H1 (cell line): ENCODE data around the gene APLP2. TPM values are rescaled to one million over a fixed set of nuclear protein-coding genes. Genes with fewer than 3 reads are reported as not detected.
A peak's percentile ranks its signal among the peaks of the same experiment; 100 is the strongest.

Source experiments
- CTCF ChIA-PET: fragments of 300-600 bp; sonication (Branson Sonifier 250); formaldehyde crosslinking; loops from one replicate; lab custom pipeline; 2021; ENCODE audit not compliant: partially characterized antibody; lab: Charles Lee
- POLR2A ChIA-PET: fragments of 300-600 bp; sonication (Branson Sonifier 250); formaldehyde crosslinking; loops from one replicate; lab custom pipeline; 2021; ENCODE audit warnings: inconsistent platforms; ENCODE audit not compliant: partially characterized antibody; lab: Charles Lee
- DNase-seq, 2 experiments: peaks; one replicate each; pipeline versions ENCODE4 v3.0.0 to v3.0.0-alpha.2; 2010 to 2022; ENCODE audit warnings: low spot score in 2 of 2, low read depth in 1 of 2, mixed read lengths in 1 of 2
- FAIRE-seq: peaks from 2 replicates; lab custom pipeline; 2011; peaks lifted over from hg19 to GRCh38; lab: Jason Lieb, UNC
- H2AFZ ChIP-seq: 2 replicates; pipeline ENCODE4 v1.8.1; 2012; ENCODE audit warnings: low read length, inconsistent platforms
- H2AK5ac ChIP-seq: 2 replicates; pipeline ENCODE4 v1.6.1; 2013; ENCODE audit warnings: low read depth, low read length
- H2BK120ac ChIP-seq: replicated peaks from 2 replicates; pipeline ENCODE3; 2013; ENCODE audit warnings: low read depth, low read length, inconsistent platforms
- H2BK12ac ChIP-seq: 2 replicates; pipeline ENCODE4 v1.6.1; 2013; ENCODE audit warnings: low read depth, low read length
- H2BK15ac ChIP-seq: 2 replicates; pipeline ENCODE4 v1.6.1; 2013; ENCODE audit warnings: low read length
- H2BK20ac ChIP-seq: 2 replicates; pipeline ENCODE4 v1.6.1; 2013; ENCODE audit warnings: low read length
- H2BK5ac ChIP-seq: 2 replicates; pipeline ENCODE4 v1.6.1; 2013; ENCODE audit warnings: low read depth, low read length
- H3K14ac ChIP-seq: 2 replicates; pipeline ENCODE4 v1.6.1; 2013; ENCODE audit warnings: inconsistent platforms; ENCODE audit not compliant: insufficient read length
- H3K18ac ChIP-seq: 2 replicates; pipeline ENCODE4 v1.6.1; 2013; ENCODE audit warnings: low read length; ENCODE audit errors: extremely low read depth
- H3K23ac ChIP-seq: 2 replicates; pipeline ENCODE4 v1.6.1; 2013; ENCODE audit warnings: inconsistent platforms; ENCODE audit not compliant: insufficient read length
- H3K23me2 ChIP-seq: 2 replicates; pipeline ENCODE4 v1.6.1; 2013; ENCODE audit warnings: low read depth, low read length
- H3K27ac ChIP-seq: 2 replicates; pipeline ENCODE4 v1.6.1; 2011; ENCODE audit warnings: low read depth, low read length, inconsistent platforms
- H3K27me3 ChIP-seq, 4 experiments: replicated peaks in 1 of 4; 1 replicate in 1 of 4; 2 replicates in 3 of 4; pipeline versions ENCODE4 v1.6.1 to v1.8.1; 2011 to 2013; ENCODE audit warnings: low read length in 3 of 4, mild to moderate bottlenecking in 3 of 4, inconsistent platforms in 2 of 4, mixed read lengths in 2 of 4, moderate library complexity in 1 of 4; ENCODE audit not compliant: control insufficient read depth in 3 of 4, insufficient read depth in 3 of 4; ENCODE audit errors: extremely low read depth in 1 of 4
- H3K36me3 ChIP-seq, 4 experiments: 2 replicates each; pipeline versions ENCODE4 v1.6.1 to v1.8.1; 2011 to 2013; ENCODE audit warnings: mild to moderate bottlenecking in 4 of 4, low read length in 3 of 4, moderate library complexity in 2 of 4, control low read depth in 1 of 4, inconsistent platforms in 1 of 4; ENCODE audit not compliant: insufficient read depth in 4 of 4, control insufficient read depth in 2 of 4
- H3K4ac ChIP-seq: replicated peaks from 2 replicates; pipeline ENCODE3; 2013; ENCODE audit warnings: low read length, low read depth, mixed read lengths, inconsistent platforms; ENCODE audit not compliant: insufficient read length
- H3K4me1 ChIP-seq, 4 experiments: replicated peaks in 1 of 4; 1 replicate in 1 of 4; 2 replicates in 3 of 4; pipeline versions ENCODE4 v1.6.1 to v1.8.1; 2011 to 2013; ENCODE audit warnings: low read length in 3 of 4, inconsistent platforms in 2 of 4, mixed read lengths in 1 of 4; ENCODE audit not compliant: insufficient read depth in 4 of 4, control insufficient read depth in 3 of 4
- H3K4me2 ChIP-seq, 2 experiments: 2 replicates each; pipeline versions ENCODE4 v1.6.1 to v1.8.1; 2011 to 2013; ENCODE audit warnings: low read depth in 2 of 2, low read length in 2 of 2, control low read depth in 1 of 2, inconsistent platforms in 1 of 2, mild to moderate bottlenecking in 1 of 2; ENCODE audit not compliant: insufficient read depth in 1 of 2
- H3K4me3 ChIP-seq, 4 experiments: fragments of 200-600, 300-600 bp in 1 of 4; sonication (generic), shearing (Covaris generic), sonication (Bioruptor Twin) in 1 of 4; 2 replicates each; pipeline versions ENCODE4 v1.5.1 to v1.8.1; 2011 to 2016; ENCODE audit warnings: low read length in 4 of 4, low read depth in 3 of 4, control low read depth in 2 of 4, inconsistent platforms in 2 of 4, mild to moderate bottlenecking in 2 of 4, mixed read lengths in 1 of 4, moderate library complexity in 1 of 4; ENCODE audit not compliant: insufficient read depth in 2 of 4; ENCODE audit errors: extremely low read depth in 1 of 4
- H3K56ac ChIP-seq: replicated peaks from 2 replicates; pipeline ENCODE3; 2013; ENCODE audit warnings: low read depth, mild to moderate bottlenecking, mixed read lengths, low read length, inconsistent platforms; ENCODE audit not compliant: insufficient read length
- H3K79me1 ChIP-seq: 2 replicates; pipeline ENCODE4 v1.6.1; 2013; ENCODE audit warnings: low read depth, low read length, control low read depth
- H3K79me2 ChIP-seq, 2 experiments: 2 replicates each; pipeline versions ENCODE4 v1.6.1 to v1.8.1; 2012 to 2013; ENCODE audit warnings: low read length in 2 of 2, mild to moderate bottlenecking in 2 of 2, inconsistent platforms in 1 of 2; ENCODE audit not compliant: insufficient read depth in 2 of 2, control insufficient read depth in 1 of 2
- H3K9ac ChIP-seq, 4 experiments: replicated peaks in 1 of 4; 1 replicate in 1 of 4; 2 replicates in 3 of 4; pipeline versions ENCODE4 v1.6.1 to v1.8.1; 2011 to 2013; ENCODE audit warnings: low read depth in 3 of 4, low read length in 3 of 4, control low read depth in 2 of 4, mild to moderate bottlenecking in 2 of 4, moderate library complexity in 2 of 4, inconsistent platforms in 1 of 4; ENCODE audit errors: extremely low read depth in 1 of 4
- H3K9me3 ChIP-seq, 2 experiments: 2 replicates each; pipeline versions ENCODE4 v1.6.1 to v1.8.1; 2012 to 2013; ENCODE audit warnings: mild to moderate bottlenecking in 2 of 2, moderate library complexity in 2 of 2, control low read depth in 1 of 2, inconsistent platforms in 1 of 2, low read depth in 1 of 2, low read length in 1 of 2, mixed read lengths in 1 of 2; ENCODE audit not compliant: insufficient read depth in 2 of 2
- H4K20me1 ChIP-seq, 2 experiments: replicated peaks in 1 of 2; 2 replicates each; pipeline versions ENCODE3 to v1.8.1; 2011 to 2013; ENCODE audit warnings: inconsistent platforms in 2 of 2, low read length in 2 of 2, mild to moderate bottlenecking in 1 of 2; ENCODE audit not compliant: insufficient read depth in 2 of 2, control insufficient read depth in 1 of 2
- H4K5ac ChIP-seq: 2 replicates; pipeline ENCODE4 v1.6.1; 2013; ENCODE audit warnings: low read length, low read depth, mixed read lengths, inconsistent platforms; ENCODE audit not compliant: insufficient read length
- H4K8ac ChIP-seq: 2 replicates; pipeline ENCODE4 v1.8.0; 2013; ENCODE audit warnings: mild to moderate bottlenecking, moderate library complexity, low read length, inconsistent platforms; ENCODE audit not compliant: insufficient read depth; ENCODE audit errors: extremely low read depth
- H4K91ac ChIP-seq: replicated peaks from 2 replicates; pipeline ENCODE3; 2013; ENCODE audit warnings: low read length, mixed read lengths, inconsistent platforms; ENCODE audit not compliant: insufficient read length
- CBX8 ChIP-seq: fragments of 300-800, 300-1000 bp; sonication (generic); IDR thresholded peaks from 2 replicates; pipeline ENCODE4 v1.7.1; 2016; ENCODE audit warnings: low read depth, low read length, borderline replicate concordance
- KDM5A ChIP-seq: fragments of 200-600 bp; IDR thresholded peaks from 2 replicates; pipeline ENCODE4 v1.7.1; 2012; ENCODE audit warnings: mild to moderate bottlenecking, low read length, inconsistent platforms, mixed read lengths
- RNF2 ChIP-seq: fragments of 200-900, 300-1000 bp; sonication (generic); IDR thresholded peaks from 2 replicates; pipeline ENCODE4 v1.7.1; 2016; ENCODE audit warnings: borderline replicate concordance, low read depth, mild to moderate bottlenecking, antibody characterized with exemption, low read length; ENCODE audit not compliant: poor library complexity, severe bottlenecking; ENCODE audit errors: missing control alignments
- SIX5 ChIP-seq: IDR thresholded peaks from 2 replicates; pipeline ENCODE4 v1.6.1; 2011; ENCODE audit warnings: mild to moderate bottlenecking, low read depth, low read length
- TAF7 ChIP-seq: optimal IDR thresholded peaks from 2 replicates; pipeline ENCODE3; 2011; ENCODE audit warnings: low read depth, mild to moderate bottlenecking, inconsistent platforms, low read length, moderate library complexity, borderline replicate concordance
- TCF12 ChIP-seq: IDR thresholded peaks from 2 replicates; pipeline ENCODE4 v1.6.1; 2011; ENCODE audit warnings: low read depth, mild to moderate bottlenecking, low read length
- whole genome bisulfite sequencing, 2 experiments: shearing (Covaris generic) in 1 of 2; methylation state at CpG; one replicate each; pipeline versions ENCODE4 v1.1.6 to v1.1.7; 2013 to 2015; ENCODE audit warnings: low lambda C conversion rate in 2 of 2, mixed read lengths in 2 of 2, inconsistent platforms in 1 of 2, low coverage in 1 of 2, missing lambda C conversion rate in 1 of 2; ENCODE audit not compliant: insufficient replicate concordance in 2 of 2, insufficient coverage in 1 of 2, insufficient read length in 1 of 2; ENCODE audit errors: extremely low coverage in 1 of 2, missing lambda C conversion rate in 1 of 2; 5-methylcytosine and 5-hydroxymethylcytosine counted together
- polyA plus RNA-seq, 7 experiments: library from polyadenylated mRNA; depleted of rRNA in 3 of 7; stranded (reverse) in 5 of 7; unstranded in 2 of 7; fragments of >200 nt in 5 of 7; fragments of 200-250 nt in 2 of 7; gene quantifications; 1 replicate in 5 of 7; 2 replicates in 1 of 7; 4 replicates in 1 of 7; pipeline versions ENCODE4 v1.2.1 to v1.2.3, GENCODE V29; 2011 to 2013; ENCODE audit warnings: missing spikeins in 2 of 7, mixed read lengths in 2 of 7
- total RNA-seq: library from RNA; stranded (reverse); fragmentation: NEBNext Ultra II Directional; extraction: Animal tissue kit (Norgen Biotek cat#: 25700); gene quantifications from 2 replicates; pipeline ENCODE4 v1.2.1, GENCODE V29; 2021
- TF ChIP-seq, protein P1 (sequence below): IDR thresholded peaks from 2 replicates; pipeline ENCODE4 v1.6.1; 2012; ENCODE audit warnings: inconsistent platforms

Gene APLP2
- total and polyA plus RNA-seq, 2 of the 8 experiments (the other 6 are each of a cell fraction or from before 2014, with no cell fraction given) = 222 to 315 TPM

DNA sequence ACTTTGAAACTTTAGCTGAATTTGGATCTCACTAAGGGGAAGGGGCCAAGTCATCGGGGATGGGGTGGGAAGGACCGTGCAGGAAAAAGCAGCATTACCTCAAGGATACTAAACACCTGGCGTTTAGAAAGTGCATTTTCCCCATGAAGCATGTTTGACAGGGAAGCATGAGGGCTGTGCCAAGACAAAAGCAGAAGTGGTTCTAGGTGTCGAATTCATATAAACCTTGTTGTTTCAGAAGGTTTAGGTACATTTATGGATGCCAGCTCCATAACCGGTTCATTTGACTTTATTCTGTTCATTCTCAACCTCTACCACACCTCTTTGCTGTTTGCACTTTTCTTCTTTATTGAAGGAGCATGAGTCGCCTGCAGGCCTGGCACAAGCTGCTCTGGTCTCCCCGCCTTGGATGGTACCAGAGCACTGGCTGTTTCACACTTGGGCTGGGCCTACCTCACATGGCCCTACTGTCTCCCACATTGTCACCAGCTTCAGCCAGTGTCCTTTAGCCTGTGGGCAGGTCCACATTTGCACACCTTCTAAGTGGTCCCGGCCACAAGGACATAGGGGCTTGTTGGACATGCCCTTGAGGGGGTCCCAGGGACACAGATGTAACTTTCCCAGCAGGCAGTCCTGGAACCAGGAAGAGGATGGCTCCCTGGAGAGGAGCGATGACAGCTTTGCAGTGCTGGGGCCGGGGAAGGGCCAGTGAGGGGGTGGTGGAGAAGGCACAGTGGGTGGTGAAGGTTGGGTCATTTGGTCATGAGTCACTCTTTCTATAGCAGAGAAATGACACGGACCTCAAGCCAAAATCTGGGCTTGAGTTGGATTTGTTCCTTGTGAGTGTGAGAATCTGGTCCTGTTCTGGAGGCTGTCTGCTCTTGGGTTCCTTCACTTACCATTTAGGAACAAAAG is 86.7 kb downstream of the APLP2 start:
- Histone ChIP-seq H2AFZ (no peak overlapping the region), H3K23ac (no peak overlapping the region), H3K4ac (no peak overlapping the region), H2BK12ac (0 out of 2 replicates have a peak overlapping the region, but pooled peaks have one; percentile 41), H3K36me3 (no peaks in the 10 kb centered on the region), H2BK20ac (no peak overlapping the region), H3K4me3 (no peak overlapping the region), H2BK120ac (no peak overlapping the region), H3K79me1 (no peaks in the 10 kb centered on the region), H2BK5ac (no peak overlapping the region), H3K27me3 (peaks cover 4 to 36% (median 32%) of the 10 kb centered on the region in 4 experiments), H4K8ac (no peak overlapping the region), H3K23me2 (peaks cover 5% of the 10 kb centered on the region; the same call in 1 of the 2 replicates), H3K9me3 (no peaks in the 10 kb centered on the region), H3K14ac (no peak overlapping the region), H2BK15ac (no peak overlapping the region), H3K18ac (no peak overlapping the region), H3K4me2 (no peak overlapping the region), H3K56ac (no peak overlapping the region), H3K9ac (no peak overlapping the region; a peak in 1 of 7 replicates), H4K20me1 (no peaks in the 10 kb centered on the region), H3K79me2 (no peaks in the 10 kb centered on the region), H3K27ac (no peak overlapping the region), H4K91ac (no peak overlapping the region), H2AK5ac (0 out of 2 replicates have a peak overlapping the region, but pooled peaks have one; percentile 10), H3K4me1 (peaks cover 0 to 18% (median 10%) of the 10 kb centered on the region in 4 experiments; a peak in 6 of 7 replicates), H4K5ac (no peak overlapping the region)
- DNase-seq (no peak), FAIRE-seq (no peak)
- whole genome bisulfite sequencing, 2 experiments = 89% methylated on average over 11 of the region's 11 CpGs; no CpG with 5 or more reads in 1 of the 2 experiments
- ChIA-PET POLR2A (no interaction called here), CTCF (interaction anchor here (1.1 to 4.4 kb wide), 3 partner anchors 10 to 25 kb away, joined by 3 to 20 read pairs (median 15); no protein-coding TSS in a partner anchor)
- TF ChIP-seq RNF2 (no peak), CBX8 (no peak), SIX5 (no peak), KDM5A (no peak), TCF12 (no peak), TAF7 (no peak)
- TF ChIP-seq, protein P1, sequence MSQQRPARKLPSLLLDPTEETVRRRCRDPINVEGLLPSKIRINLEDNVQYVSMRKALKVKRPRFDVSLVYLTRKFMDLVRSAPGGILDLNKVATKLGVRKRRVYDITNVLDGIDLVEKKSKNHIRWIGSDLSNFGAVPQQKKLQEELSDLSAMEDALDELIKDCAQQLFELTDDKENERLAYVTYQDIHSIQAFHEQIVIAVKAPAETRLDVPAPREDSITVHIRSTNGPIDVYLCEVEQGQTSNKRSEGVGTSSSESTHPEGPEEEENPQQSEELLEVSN = no peak
